Measurements from ENCODE around the gene WFIKKN2. TPM values are rescaled to one million over a fixed set of nuclear protein-coding genes. Genes with fewer than 3 reads are reported as not detected.

Gene WFIKKN2
- total RNA-seq, 1 donor from 2014 or later = 0.07 TPM

GRCh38 chr17:50798424-50799288 lies 36.7 kb upstream of the WFIKKN2 start:
- Histone ChIP-seq H2AFZ (ENCODE audit: low read depth, low read length) (no peak overlapping the region), H3K79me2 (ENCODE audit: insufficient read depth, low read length) (no peaks in the 10 kb centered on the region), H3K9ac (ENCODE audit: low read length) (no peak overlapping the region), H3K4me1 (ENCODE audit: insufficient read depth, low read length) (no peaks in the 10 kb centered on the region), H3K4me2 (ENCODE audit: low read length) (no peak overlapping the region), H3K4me3 (ENCODE audit: insufficient read depth, low read depth, low read length) (no peak overlapping the region), H3K27me3 (ENCODE audit: insufficient read depth, low read length) (no peaks in the 10 kb centered on the region), H3K36me3 (ENCODE audit: insufficient read depth, low read length) (no peaks in the 10 kb centered on the region), H3K27ac (ENCODE audit: low read depth, low read length) (no peak overlapping the region), H3K9me3 (ENCODE audit: insufficient read depth, low read depth, low read length) (no peaks in the 10 kb centered on the region), H4K20me1 (ENCODE audit: insufficient read depth, low read length) (no peaks in the 10 kb centered on the region)
- FAIRE-seq (no peak), DNase-seq (ENCODE audit: low read depth) (no peak)
- TF ChIP-seq EZH2 (IDR thresholded peaks at IDR 0.05; ENCODE audit: insufficient read depth, low read length) (no peak), CTCF (IDR thresholded peaks at IDR 0.05; ENCODE audit: insufficient read depth, low read depth, low read length) (no peak)
- Mint-ChIP-seq H3K36me3 (ENCODE audit: low read depth, unreplicated experiment) (no peaks in the 10 kb centered on the region), H3K27me3 (ENCODE audit: low read depth, unreplicated experiment) (peaks cover 15% of the 10 kb centered on the region), H3K27ac (ENCODE audit: unreplicated experiment) (peak overlapping the region; percentile 26), H3K4me3 (ENCODE audit: unreplicated experiment) (no peak overlapping the region), H3K9me3 (ENCODE audit: unreplicated experiment) (peaks cover 3% of the 10 kb centered on the region), H3K4me1 (ENCODE audit: low read depth, unreplicated experiment) (peaks cover 9% of the 10 kb centered on the region)

GRCh38 chr17:50799582-50799981 lies 35.8 kb upstream of the WFIKKN2 start:
- DNase-seq (ENCODE audit: low read depth) (no peak), FAIRE-seq (no peak)
- no peak overlapping the region for H3K4me3 ChIP-seq (ENCODE audit: insufficient read depth, low read depth, low read length)
- H2AFZ ChIP-seq (ENCODE audit: low read depth, low read length) = no peak overlapping the region
- H3K36me3 Mint-ChIP-seq (ENCODE audit: low read depth, unreplicated experiment) = no peaks in the 10 kb centered on the region
- no peak overlapping the region for H3K9ac ChIP-seq (ENCODE audit: low read length)
- H3K27me3 ChIP-seq (ENCODE audit: insufficient read depth, low read length) = no peaks in the 10 kb centered on the region
- H3K4me1 ChIP-seq (ENCODE audit: insufficient read depth, low read length) = no peaks in the 10 kb centered on the region
- no peaks in the 10 kb centered on the region for H3K36me3 ChIP-seq (ENCODE audit: insufficient read depth, low read length)
- H3K9me3 ChIP-seq (ENCODE audit: insufficient read depth, low read depth, low read length) = no peaks in the 10 kb centered on the region
- H3K4me2 ChIP-seq (ENCODE audit: low read length) = no peak overlapping the region
- TF ChIP-seq CTCF (IDR thresholded peaks at IDR 0.05; ENCODE audit: insufficient read depth, low read depth, low read length) (no peak), EZH2 (IDR thresholded peaks at IDR 0.05; ENCODE audit: insufficient read depth, low read length) (no peak)
- no peak overlapping the region for H3K4me3 Mint-ChIP-seq (ENCODE audit: unreplicated experiment)
- no peak overlapping the region for H3K27ac ChIP-seq (ENCODE audit: low read depth, low read length)
- H3K27ac Mint-ChIP-seq (ENCODE audit: unreplicated experiment) = no peak overlapping the region
- H3K27me3 Mint-ChIP-seq (ENCODE audit: low read depth, unreplicated experiment) = peaks cover 15% of the 10 kb centered on the region
- peaks cover 9% of the 10 kb centered on the region for H3K4me1 Mint-ChIP-seq (ENCODE audit: low read depth, unreplicated experiment)
- H3K9me3 Mint-ChIP-seq (ENCODE audit: unreplicated experiment) = peaks cover 3% of the 10 kb centered on the region
- no peaks in the 10 kb centered on the region for H3K79me2 ChIP-seq (ENCODE audit: insufficient read depth, low read length)
- no peaks in the 10 kb centered on the region for H4K20me1 ChIP-seq (ENCODE audit: insufficient read depth, low read length)

- H3K4me1 ChIP-seq (ENCODE audit: insufficient read depth, low read length) = no peaks in the 10 kb centered on the region
- no peak overlapping the region for H2AFZ ChIP-seq (ENCODE audit: low read depth, low read length)
- peaks cover 3% of the 10 kb centered on the region for H3K9me3 Mint-ChIP-seq (ENCODE audit: unreplicated experiment)
- H3K9me3 ChIP-seq (ENCODE audit: insufficient read depth, low read depth, low read length) = no peaks in the 10 kb centered on the region
- no peaks in the 10 kb centered on the region for H3K36me3 ChIP-seq (ENCODE audit: insufficient read depth, low read length)
- H4K20me1 ChIP-seq (ENCODE audit: insufficient read depth, low read length) = no peaks in the 10 kb centered on the region
- TF ChIP-seq CTCF (IDR thresholded peaks at IDR 0.05; ENCODE audit: insufficient read depth, low read depth, low read length) = no peak
- TF ChIP-seq EZH2 (IDR thresholded peaks at IDR 0.05; ENCODE audit: insufficient read depth, low read length) = no peak
- H3K4me2 ChIP-seq (ENCODE audit: low read length) = no peak overlapping the region
- no peak overlapping the region for H3K27ac ChIP-seq (ENCODE audit: low read depth, low read length)
- H3K27me3 ChIP-seq (ENCODE audit: insufficient read depth, low read length) = no peaks in the 10 kb centered on the region
- H3K79me2 ChIP-seq (ENCODE audit: insufficient read depth, low read length) = no peaks in the 10 kb centered on the region
- FAIRE-seq (no peak), DNase-seq (ENCODE audit: low read depth) (no peak)
- H3K4me3 Mint-ChIP-seq (ENCODE audit: unreplicated experiment) = no peak overlapping the region
- no peak overlapping the region for H3K4me3 ChIP-seq (ENCODE audit: insufficient read depth, low read depth, low read length)
- H3K27me3 Mint-ChIP-seq (ENCODE audit: low read depth, unreplicated experiment) = peaks cover 15% of the 10 kb centered on the region
- H3K27ac Mint-ChIP-seq (ENCODE audit: unreplicated experiment) = no peak overlapping the region
- peaks cover 9% of the 10 kb centered on the region for H3K4me1 Mint-ChIP-seq (ENCODE audit: low read depth, unreplicated experiment)
- H3K9ac ChIP-seq (ENCODE audit: low read length) = no peak overlapping the region
- H3K36me3 Mint-ChIP-seq (ENCODE audit: low read depth, unreplicated experiment) = no peaks in the 10 kb centered on the region
Observed at GRCh38 chr17:50800196-50800700, 35.1 kb upstream of the WFIKKN2 start.
